ENCODE results near the gene RAET1G. TPM values are rescaled to one million over a fixed set of nuclear protein-coding genes. Genes with fewer than 3 reads are reported as not detected.
"Not testable (repeated sequence)": the region's sequence is repeated elsewhere in the genome, so short reads cannot be mapped to it uniquely, and the experiment has no call there.

Gene RAET1G
- total RNA-seq, 1 donor from 2014 or later = not detected

DNA sequence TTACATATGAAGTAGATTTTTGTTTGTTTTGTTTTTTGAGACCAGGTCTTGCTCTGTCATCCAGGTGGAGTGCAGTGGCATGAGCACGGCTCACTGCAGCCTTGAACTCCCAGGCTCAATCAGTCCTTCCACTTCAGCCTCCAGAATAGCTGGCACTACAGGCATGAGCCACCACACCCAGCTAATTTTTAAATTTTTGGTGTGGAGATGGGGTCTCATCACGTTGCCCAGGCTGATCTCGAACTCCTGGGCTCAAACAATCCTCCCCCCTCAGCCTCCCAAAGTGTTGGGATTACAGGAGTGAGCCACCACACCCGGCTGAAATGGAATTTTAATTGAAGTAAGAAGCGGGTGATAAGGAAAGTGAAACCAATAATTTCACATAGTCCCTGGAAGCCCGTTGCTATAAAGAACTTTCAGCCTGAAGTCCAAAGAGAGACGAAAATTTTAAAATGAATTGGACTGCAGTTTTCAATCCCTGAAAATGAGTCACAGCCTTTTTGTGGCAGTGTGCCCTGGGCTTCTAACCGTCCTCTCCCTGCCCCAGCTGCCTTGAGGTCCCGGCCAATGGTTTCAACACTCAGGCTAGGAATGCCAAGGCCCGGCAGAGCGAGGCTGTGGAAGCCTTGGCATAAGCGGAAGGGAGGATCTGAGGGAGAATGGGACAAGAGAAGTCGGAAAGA is 25.8 kb downstream of the RAET1G start:
- TF ChIP-seq, protein P1, sequence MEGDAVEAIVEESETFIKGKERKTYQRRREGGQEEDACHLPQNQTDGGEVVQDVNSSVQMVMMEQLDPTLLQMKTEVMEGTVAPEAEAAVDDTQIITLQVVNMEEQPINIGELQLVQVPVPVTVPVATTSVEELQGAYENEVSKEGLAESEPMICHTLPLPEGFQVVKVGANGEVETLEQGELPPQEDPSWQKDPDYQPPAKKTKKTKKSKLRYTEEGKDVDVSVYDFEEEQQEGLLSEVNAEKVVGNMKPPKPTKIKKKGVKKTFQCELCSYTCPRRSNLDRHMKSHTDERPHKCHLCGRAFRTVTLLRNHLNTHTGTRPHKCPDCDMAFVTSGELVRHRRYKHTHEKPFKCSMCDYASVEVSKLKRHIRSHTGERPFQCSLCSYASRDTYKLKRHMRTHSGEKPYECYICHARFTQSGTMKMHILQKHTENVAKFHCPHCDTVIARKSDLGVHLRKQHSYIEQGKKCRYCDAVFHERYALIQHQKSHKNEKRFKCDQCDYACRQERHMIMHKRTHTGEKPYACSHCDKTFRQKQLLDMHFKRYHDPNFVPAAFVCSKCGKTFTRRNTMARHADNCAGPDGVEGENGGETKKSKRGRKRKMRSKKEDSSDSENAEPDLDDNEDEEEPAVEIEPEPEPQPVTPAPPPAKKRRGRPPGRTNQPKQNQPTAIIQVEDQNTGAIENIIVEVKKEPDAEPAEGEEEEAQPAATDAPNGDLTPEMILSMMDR (conservative IDR thresholded peaks at IDR 0.05; ENCODE audit: low read depth, low read length) = no peak
- no peak overlapping the region for H3K4me3 ChIP-seq (ENCODE audit: low read depth, low read length)
- peak; percentile 16 for DNase-seq (ENCODE audit: low read depth)

DNA sequence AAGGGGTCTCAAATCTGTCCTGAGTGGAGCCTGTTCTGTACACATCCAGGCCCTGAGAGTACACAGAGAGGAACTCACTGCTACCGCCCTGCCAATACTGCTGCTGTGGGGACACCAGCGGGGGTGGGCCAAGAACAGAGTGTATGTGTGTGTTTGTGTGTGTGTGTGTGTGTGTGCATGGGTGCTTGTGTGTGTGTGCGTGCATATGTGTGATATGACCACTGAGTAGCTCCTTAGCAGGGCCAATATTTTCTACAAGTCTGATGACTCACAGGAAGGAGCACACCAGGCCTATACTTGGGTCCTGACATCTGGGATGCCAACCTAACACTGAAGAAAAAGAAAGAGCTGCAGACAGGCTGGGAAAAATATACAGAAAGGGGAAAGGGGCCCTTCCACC is 26.4 kb downstream of the RAET1G start:
- H3K4me3 ChIP-seq (ENCODE audit: low read depth, low read length) = no peak overlapping the region
- TF ChIP-seq, protein P1 (conservative IDR thresholded peaks at IDR 0.05; ENCODE audit: low read depth, low read length) = no peak
- no peak for DNase-seq (ENCODE audit: low read depth)

DNA sequence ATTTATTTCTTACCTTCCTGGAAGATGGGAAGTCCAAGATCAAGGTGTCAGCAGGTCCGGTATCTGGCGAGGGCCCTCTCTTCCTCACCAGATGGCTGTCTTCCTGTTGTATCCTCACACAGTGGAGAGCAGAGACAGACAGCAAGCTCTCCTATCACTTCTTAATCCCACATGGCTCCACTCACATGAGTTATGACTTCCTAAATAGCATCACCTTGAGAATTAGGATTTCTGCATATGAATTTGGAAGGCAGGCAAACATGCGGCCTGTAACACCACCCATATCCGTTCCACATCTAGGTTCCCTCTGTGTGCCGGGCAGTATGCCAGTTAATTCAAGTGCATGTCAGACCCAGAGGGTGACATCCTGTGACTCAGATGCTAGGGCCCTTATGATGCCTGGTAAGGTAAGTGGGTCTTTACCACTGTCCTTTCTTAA is 27.1 kb downstream of the RAET1G start:
- TF ChIP-seq, protein P1 (conservative IDR thresholded peaks at IDR 0.05; ENCODE audit: low read depth, low read length) = no peak
- no peak overlapping the region for H3K4me3 ChIP-seq (ENCODE audit: low read depth, low read length)
- DNase-seq (ENCODE audit: low read depth) = no peak

DNA sequence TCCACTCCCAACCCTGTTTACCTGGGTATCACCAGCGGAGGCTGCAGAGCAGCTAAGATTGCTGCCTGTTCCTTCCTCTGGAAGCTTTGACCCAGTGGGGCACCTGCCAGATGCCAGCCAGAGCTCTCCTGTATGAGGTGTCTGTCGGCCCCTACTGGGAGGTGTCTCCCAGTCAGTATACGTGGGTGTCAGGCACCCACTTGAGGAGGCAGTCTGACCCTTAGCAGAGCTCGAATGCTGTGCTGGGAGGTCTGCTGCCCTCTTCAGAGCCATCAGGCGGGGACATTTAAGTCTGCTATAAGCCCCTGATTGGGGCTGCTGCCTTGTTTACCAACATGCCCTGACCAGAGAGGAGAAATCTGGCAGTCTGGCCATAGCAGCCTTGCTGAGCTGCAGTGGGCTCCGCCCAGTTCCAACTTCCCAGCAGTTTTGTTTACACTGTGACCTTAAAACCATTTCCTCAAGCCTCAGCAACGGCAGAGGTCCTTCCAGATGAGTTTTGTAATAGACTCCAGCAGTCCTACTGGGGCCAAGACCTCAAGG is 27.8 kb downstream of the RAET1G start:
- TF ChIP-seq, protein P1 (conservative IDR thresholded peaks at IDR 0.05; ENCODE audit: low read depth, low read length) = no peak
- no peak overlapping the region for H3K4me3 ChIP-seq (ENCODE audit: low read depth, low read length)
- DNase-seq (ENCODE audit: low read depth) = no peak

DNA sequence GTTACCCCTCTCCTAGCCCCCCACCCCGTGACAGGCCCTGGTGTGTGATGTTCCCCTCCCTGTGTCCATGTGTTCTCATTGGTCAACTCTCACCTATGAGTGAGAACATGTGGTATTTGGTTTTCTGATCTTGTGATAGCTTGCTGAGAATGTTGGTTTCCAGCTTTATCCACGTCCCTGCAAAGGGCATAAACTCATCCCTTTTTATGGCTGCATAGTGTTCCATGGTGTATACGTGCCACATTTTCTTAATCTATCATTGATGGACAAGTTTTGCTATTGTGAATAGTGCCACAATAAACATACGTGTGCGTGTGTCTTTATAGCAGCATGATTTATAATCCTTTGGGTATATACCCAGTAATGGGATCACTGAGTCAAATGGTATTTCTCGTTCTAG is 31.1 kb downstream of the RAET1G start:
- not testable (repeated sequence) for H3K4me3 ChIP-seq (ENCODE audit: low read depth, low read length); DNase-seq (ENCODE audit: low read depth)

DNA sequence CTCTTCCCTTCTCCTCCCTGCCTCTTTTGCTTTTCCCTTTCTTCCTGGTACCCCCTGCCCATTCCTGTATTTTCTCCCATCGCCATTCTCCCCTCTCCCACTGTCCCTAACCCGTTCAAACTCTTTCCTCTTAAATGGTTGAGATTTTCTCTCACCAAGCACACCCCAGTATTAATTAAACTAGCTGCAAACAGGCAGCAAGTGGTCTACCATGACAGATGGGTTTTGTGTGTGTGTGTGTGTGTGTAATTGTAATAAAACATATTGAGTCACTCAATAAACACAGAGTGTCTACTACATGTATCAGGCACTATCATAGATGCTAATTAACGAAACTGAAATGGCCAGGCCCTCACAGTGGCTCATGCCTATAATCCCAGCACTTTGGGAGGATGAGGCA is 31.7 kb downstream of the RAET1G start:
- no peak for DNase-seq (ENCODE audit: low read depth)
- no peak overlapping the region for H3K4me3 ChIP-seq (ENCODE audit: low read depth, low read length)
- TF ChIP-seq, protein P1 (conservative IDR thresholded peaks at IDR 0.05; ENCODE audit: low read depth, low read length) = no peak

DNA sequence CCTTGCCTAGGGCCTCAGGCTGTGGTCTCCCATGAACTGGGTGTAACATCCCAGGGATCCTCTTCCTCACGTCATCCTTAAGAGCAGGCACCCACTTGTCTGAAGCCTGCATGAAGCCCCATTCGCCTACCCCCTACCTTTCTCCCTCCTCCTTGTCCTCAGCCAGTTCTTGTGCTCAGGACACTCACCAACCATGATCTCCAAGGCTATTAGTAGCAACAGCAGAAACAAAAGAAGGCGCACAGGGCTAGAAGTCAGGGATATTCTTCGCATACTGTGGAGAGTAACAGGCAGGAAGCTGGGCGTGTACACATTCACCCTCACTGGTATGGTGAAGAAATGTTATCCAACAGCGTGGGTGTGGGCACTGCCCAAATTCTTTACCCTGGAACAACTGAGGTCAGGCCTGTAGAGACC is 32.3 kb downstream of the RAET1G start:
- no peak overlapping the region for H3K4me3 ChIP-seq (ENCODE audit: low read depth, low read length)
- TF ChIP-seq, protein P1 (conservative IDR thresholded peaks at IDR 0.05; ENCODE audit: low read depth, low read length) = no peak
- no peak for DNase-seq (ENCODE audit: low read depth)
